Progenitor cell of endocrine pancreas (in vitro differentiated cells): ENCODE measurements around the gene ULBP1. TPM values are rescaled to one million over a fixed set of nuclear protein-coding genes. Genes with fewer than 3 reads are reported as not detected.
"Not testable (repeated sequence)": the region's sequence is repeated elsewhere in the genome, so short reads cannot be mapped to it uniquely, and the experiment has no call there.

Source experiments
- DNase-seq: peaks from one replicate; pipeline ENCODE4 v3.0.0; 2021; ENCODE audit warnings: low spot score; ENCODE audit not compliant: unreplicated experiment
- H3K27ac Mint-ChIP-seq: 2 replicates; pipeline ENCODE4 v1.8.0; 2021; ENCODE audit warnings: mild to moderate bottlenecking, moderate library complexity, mixed read lengths
- H3K27me3 Mint-ChIP-seq: 2 replicates; pipeline ENCODE4 v1.8.0; 2021; ENCODE audit warnings: mixed read lengths
- H3K36me3 Mint-ChIP-seq: 2 replicates; pipeline ENCODE4 v1.8.0; 2022; ENCODE audit warnings: mixed read lengths; ENCODE audit not compliant: insufficient read depth
- H3K4me1 Mint-ChIP-seq: 2 replicates; pipeline ENCODE4 v1.8.0; 2021; ENCODE audit warnings: low read depth, mixed read lengths
- H3K4me3 Mint-ChIP-seq: 2 replicates; pipeline ENCODE4 v1.8.0; 2021; ENCODE audit warnings: low read depth, mild to moderate bottlenecking, moderate library complexity, mixed read lengths
- H3K9me3 Mint-ChIP-seq: 2 replicates; pipeline ENCODE4 v1.8.0; 2021; ENCODE audit warnings: low read depth, mixed read lengths
- total RNA-seq: library from RNA; stranded (reverse); gene quantifications from 2 replicates; pipeline ENCODE4 v1.2.1, GENCODE V29; 2021
- TF ChIP-seq, protein P1 (sequence below): fragments of 200-600 bp; sonication (generic); IDR thresholded peaks from one replicate; pipeline ENCODE4 v1.5.0; 2021; ENCODE audit warnings: antibody characterized with exemption, mild to moderate bottlenecking; ENCODE audit not compliant: unreplicated experiment

ULBP1 gene
- total RNA-seq, 1 donor from 2014 or later, result 0.60 TPM

DNA sequence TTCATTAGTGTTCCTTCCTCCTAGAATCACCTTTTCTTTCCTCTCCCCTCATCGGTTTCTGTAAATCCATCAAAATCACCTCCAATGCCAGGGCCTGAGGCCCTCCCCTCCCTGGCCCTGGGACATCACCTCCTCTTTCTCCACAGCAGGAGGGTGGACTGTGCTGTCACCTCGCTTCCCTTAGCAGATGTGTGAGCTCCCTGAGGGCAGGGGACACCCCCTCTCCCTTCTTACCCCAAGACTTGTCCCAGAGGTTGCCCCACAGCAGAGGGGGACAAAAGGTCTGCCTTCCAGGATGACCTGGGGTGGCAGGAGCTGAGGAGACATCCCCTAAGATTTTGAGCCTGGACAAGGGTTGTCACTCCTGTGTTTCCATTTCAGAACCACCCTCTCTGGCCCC lies 5.9 kb downstream of the ULBP1 start:
- DNase-seq, result no peak
- Mint-ChIP-seq H3K4me1 (peaks cover 5% of the 10 kb centered on the region), H3K9me3 (no peaks in the 10 kb centered on the region), H3K36me3 (no peaks in the 10 kb centered on the region), H3K4me3 (no peak overlapping the region), H3K27me3 (peaks cover 93% of the 10 kb centered on the region), H3K27ac (no peak overlapping the region)
- TF ChIP-seq, protein P1, sequence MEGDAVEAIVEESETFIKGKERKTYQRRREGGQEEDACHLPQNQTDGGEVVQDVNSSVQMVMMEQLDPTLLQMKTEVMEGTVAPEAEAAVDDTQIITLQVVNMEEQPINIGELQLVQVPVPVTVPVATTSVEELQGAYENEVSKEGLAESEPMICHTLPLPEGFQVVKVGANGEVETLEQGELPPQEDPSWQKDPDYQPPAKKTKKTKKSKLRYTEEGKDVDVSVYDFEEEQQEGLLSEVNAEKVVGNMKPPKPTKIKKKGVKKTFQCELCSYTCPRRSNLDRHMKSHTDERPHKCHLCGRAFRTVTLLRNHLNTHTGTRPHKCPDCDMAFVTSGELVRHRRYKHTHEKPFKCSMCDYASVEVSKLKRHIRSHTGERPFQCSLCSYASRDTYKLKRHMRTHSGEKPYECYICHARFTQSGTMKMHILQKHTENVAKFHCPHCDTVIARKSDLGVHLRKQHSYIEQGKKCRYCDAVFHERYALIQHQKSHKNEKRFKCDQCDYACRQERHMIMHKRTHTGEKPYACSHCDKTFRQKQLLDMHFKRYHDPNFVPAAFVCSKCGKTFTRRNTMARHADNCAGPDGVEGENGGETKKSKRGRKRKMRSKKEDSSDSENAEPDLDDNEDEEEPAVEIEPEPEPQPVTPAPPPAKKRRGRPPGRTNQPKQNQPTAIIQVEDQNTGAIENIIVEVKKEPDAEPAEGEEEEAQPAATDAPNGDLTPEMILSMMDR, result no peak

DNA sequence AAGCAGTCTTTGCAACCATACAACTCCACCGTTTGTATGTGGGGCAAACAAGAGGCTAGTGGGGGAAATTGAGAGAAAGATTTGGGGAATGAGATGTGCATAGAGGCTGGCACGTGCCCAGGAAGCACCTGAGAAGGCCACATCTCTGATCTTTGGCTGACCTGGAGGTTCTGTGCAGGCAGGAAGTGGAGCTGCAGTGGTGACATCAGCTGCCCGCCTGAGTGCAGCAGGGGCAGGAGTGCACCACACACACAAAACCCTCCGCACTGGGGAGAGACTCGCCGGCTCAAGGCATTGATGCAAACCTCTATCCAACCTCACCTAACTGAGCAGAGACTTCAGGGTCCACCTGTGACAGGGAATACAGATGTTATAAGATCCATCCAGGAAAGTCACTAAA lies 10.7 kb downstream of the ULBP1 start:
- not testable (repeated sequence) for H3K4me1 Mint-ChIP-seq, H3K9me3 Mint-ChIP-seq, H3K36me3 Mint-ChIP-seq, DNase-seq, H3K4me3 Mint-ChIP-seq, H3K27ac Mint-ChIP-seq
- H3K27me3 Mint-ChIP-seq, result peaks cover 94% of the 10 kb centered on the region

DNA sequence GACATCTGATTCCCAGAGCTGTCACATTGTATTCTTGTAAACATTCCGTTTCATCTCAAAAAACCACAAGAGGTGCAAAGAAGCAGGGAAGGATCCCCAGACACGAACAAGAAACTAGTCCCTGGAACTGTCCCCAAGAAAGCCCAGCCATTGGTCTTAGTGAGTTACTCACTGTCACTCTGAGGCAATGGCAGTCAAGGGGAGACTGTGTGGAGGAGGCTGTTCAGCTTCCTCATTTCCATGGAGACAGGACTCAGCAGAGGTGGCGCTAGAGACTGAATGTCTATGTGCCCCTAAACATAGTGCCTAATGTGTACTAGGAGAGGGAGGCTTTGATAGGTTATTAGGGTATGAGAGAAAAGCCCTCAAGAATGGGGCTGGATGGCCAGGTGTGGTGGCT lies 11.1 kb downstream of the ULBP1 start:
- TF ChIP-seq, protein P1, result no peak
- peaks cover 94% of the 10 kb centered on the region for H3K27me3 Mint-ChIP-seq
- H3K4me1 Mint-ChIP-seq, result no peaks in the 10 kb centered on the region
- H3K4me3 Mint-ChIP-seq, result no peak overlapping the region
- no peaks in the 10 kb centered on the region for H3K36me3 Mint-ChIP-seq
- no peak overlapping the region for H3K27ac Mint-ChIP-seq
- no peak for DNase-seq
- H3K9me3 Mint-ChIP-seq, result no peaks in the 10 kb centered on the region

DNA sequence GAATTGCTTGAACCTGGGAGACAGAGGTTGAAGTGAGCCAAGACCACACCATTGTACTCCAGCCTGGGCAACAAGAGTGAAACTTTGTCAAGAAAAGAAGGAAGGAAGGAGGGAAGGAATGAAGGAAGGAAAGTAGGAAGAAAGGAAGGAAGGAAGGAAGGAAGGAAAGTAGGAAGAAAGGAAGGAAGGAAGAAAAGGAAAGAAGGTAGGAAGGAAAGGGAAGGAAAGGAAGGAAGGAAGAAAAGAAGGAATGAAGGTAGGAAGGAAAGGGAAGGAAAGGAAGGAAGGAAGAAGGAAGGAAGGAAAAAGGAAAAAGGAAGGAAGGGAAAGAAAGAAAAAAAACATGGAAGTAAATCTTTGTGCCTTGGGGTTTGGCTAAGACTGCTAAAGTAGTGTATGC lies 11.7 kb downstream of the ULBP1 start:
- Mint-ChIP-seq H3K4me1 (no peaks in the 10 kb centered on the region), H3K9me3 (no peaks in the 10 kb centered on the region), H3K27ac (no peak overlapping the region), H3K27me3 (peaks cover 92% of the 10 kb centered on the region), H3K36me3 (no peaks in the 10 kb centered on the region), H3K4me3 (no peak overlapping the region)
- TF ChIP-seq, protein P1, result no peak
- DNase-seq, result no peak

DNA sequence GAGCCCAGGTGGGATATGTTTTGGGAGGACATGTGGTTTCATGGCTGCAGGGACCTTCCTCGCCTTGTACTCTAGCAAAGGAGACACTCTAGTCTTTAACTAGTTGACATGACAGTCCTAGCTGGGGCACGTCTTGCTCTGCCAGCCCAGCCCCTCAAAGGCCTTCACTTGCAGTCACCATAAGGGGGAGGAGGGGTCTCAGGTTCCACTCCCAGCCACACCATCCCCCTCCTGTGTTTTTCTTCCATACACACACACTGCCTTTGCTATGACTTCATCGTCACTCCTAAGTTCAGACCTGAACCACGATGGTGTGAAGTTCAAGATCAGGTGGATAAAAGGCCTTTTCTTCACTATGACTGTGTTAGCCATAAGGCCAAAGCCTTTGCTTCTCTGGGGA lies 13.5 kb downstream of the ULBP1 start:
- no peak overlapping the region for H3K4me3 Mint-ChIP-seq
- no peak overlapping the region for H3K27ac Mint-ChIP-seq
- no peaks in the 10 kb centered on the region for H3K9me3 Mint-ChIP-seq
- no peaks in the 10 kb centered on the region for H3K4me1 Mint-ChIP-seq
- TF ChIP-seq, protein P1, result no peak
- no peak for DNase-seq
- peaks cover 95% of the 10 kb centered on the region for H3K27me3 Mint-ChIP-seq
- no peaks in the 10 kb centered on the region for H3K36me3 Mint-ChIP-seq

DNA sequence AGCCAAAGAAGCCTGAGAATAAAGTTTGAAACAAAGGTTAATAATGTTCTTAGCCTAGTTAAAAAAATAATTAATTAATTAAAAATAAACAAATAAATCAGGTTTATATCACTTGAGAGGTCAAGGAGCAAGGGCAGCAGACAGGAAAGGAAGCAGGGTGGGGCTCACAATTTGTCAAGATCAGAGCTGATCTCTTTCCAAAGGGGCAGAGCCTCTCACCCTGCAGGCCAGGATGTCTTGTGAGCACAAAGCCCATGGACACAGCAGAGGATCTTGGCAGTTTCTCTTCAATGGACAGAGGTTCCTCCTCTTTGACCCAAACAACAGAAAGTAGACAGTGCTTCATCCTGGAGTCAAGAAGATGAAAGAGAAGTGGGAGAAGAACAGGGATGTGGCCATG lies 14.9 kb downstream of the ULBP1 start:
- DNase-seq, result no peak
- no peak overlapping the region for H3K27ac Mint-ChIP-seq
- TF ChIP-seq, protein P1, result no peak
- H3K36me3 Mint-ChIP-seq, result no peaks in the 10 kb centered on the region
- no peaks in the 10 kb centered on the region for H3K4me1 Mint-ChIP-seq
- no peaks in the 10 kb centered on the region for H3K9me3 Mint-ChIP-seq
- H3K27me3 Mint-ChIP-seq, result peaks cover 96% of the 10 kb centered on the region
- no peak overlapping the region for H3K4me3 Mint-ChIP-seq
